Activated CD8-positive, alpha-beta memory T cell treated with anti-CD3 and anti-CD28 coated beads, Interleukin-2, amount 50 U/mL, for 24 hours (primary cell): Measurements from ENCODE around the gene PEX14.

ENCODE experiments used
- DNase-seq: peaks from one replicate; pipeline ENCODE4 v3.0.0-alpha.2; 2020; ENCODE audit errors: extremely low read depth

The PEX14 gene

DNA sequence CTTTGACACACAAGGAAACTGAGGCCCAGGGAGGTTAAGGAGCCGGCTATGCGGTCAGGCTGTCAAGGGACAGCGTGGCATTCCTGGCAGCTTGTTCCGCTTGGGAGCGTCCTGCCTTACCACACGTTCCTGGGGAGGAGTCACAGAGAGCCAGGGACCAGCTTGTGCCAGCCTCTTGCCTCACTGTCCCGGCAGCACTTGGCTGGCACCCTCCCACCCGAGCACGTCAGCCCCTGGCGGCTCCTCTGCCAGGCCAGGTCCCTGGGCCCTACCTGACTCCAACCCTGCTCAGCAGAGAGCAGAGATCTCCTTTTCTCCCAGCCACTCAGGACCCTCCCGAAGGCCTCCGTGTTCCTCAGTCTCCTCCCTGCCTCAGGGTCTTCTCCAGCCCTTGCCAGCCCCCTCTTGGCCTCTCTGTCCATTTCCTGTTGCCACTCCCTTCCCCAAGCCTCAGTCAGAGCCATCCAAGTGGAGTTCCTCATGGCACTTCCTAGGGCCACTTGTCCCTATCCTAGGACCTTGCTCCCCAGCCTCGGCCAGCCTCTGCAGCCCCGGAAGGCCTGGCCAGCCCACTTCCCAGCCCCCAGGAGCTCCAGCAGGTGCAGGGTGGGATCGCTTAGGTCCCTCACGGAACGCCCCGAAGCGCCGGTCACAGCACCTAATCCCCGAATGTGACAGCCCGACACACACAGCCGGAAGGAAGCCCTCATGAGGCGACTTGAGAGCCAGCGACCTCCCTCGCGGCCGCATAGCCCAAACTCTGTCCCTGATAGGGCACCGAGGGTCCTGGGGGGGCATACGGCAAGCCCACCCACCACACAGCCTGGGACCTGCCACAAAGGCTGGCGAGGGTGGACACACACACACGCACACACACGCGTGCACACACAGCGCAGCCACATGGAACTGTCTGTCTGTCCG, 191.4 kb downstream of the PEX14 start:
- DNase-seq: no peak

GRCh38 chr1:10667861-10668761, 193.4 kb downstream of the PEX14 start:
- no peak for DNase-seq

DNA sequence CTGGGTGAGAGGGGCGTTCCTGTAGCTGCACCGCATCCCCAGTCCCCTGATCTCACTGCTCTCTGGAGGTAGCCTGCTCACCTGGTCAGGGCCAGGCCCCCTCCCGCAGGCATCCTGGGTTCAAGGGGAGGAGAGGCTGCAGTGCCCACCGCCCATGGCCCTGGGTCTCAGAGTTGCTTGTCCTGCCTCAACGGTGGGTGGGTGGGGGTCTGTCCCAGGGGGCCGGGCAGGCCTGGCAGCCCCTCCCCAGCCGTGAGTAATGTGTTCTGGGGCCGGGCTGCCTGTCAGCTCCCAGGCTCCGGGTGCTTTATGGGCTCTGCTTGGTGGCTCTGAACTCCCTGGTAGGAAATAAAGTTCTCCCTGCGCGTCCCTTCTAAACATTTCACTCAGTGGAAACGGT, 194.8 kb downstream of the PEX14 start:
- no peak for DNase-seq

DNA sequence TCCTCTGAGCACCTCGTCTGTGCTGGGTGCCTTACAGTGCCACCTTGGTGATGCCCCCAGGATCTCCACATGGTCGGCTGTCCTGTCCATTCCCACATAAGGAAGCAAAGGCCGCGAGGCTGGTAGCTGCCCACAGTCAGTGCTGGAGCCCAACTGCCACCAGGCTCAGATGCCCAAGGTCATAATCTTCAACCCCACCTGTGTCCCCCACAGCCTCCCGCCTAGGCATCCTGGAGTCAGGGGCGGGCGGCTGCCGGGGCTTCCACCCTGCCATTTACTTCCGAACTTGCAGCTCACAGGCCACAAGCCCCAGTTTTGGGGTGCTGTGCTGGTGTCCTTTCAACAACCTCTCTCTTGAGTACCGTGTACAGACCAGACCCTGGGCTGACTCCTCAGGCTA, 195.4 kb downstream of the PEX14 start:
- DNase-seq: no peak

- DNase-seq: no peak
Measured at GRCh38 chr1:10671090-10671489, 196.3 kb downstream of the PEX14 start.

- DNase-seq: no peak
Measured at GRCh38 chr1:10671622-10672342, 197.0 kb downstream of the PEX14 start.

GRCh38 chr1:10672343-10673050, 197.7 kb downstream of the PEX14 start:
- DNase-seq: no peak

GRCh38 chr1:10673109-10673711, 198.5 kb downstream of the PEX14 start:
- no peak for DNase-seq

DNA sequence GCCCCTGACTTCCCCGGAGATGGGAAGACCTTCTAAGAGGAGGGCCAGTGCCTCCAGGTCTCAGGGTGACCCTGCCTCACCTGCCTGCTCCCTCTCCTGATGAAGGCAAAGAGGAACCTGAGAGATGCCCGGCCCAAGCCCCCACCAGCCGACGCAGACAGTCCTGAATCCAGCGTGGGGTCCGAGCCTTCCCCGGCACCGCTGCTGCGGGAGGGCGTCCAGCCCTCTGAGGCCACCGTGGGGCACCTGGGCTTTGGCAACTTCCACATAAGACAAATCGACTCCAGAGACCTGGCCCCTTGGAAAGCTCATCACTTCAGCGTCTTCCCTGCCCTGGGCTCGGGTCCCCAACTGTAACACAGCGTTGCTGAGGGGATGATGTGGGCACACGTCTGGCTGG, 199.5 kb downstream of the PEX14 start:
- DNase-seq: no peak

DNA sequence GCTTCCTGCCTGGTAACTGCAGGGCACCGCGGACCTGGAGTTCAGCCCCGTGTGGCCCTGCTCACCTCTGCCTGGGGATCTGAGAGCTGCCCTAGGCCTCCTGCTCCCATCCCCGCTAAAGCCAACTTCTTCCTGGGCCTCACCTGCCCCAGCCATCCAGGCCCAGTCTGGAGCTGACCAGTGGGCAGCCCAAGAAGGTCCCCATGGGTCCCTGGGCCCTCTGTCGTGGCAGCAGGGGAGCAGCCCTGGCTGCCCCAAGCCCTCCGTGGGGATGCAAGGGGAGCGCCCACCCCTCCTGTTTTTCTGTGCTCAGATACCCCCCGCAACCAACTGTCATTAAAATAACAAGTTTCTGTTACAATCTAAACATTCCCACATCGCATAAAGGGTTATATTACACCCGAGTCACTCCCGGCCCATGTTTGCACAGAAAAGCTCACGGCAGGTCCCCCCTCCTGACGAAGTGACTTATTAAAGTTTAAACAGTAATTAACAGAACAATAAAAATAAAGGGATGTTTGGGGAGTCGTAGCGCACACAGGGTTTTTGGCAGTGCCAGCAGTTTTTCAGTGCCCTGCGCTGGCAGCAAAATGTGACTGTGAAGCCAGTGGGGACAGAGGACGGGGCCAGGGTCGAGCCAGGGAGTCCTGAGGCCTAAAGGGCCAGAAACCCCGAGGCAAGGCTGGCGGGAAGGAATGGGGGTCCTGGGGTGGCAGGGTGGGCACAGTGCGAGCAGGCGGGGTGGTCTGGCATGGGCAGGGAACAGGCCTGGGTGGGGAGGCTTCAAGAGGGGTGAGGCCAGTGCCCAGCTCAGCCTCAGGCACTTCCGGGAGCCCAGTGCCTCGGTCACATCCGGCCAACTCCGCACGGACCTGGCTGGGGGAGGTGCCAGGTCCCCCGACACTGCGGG, 200.2 kb downstream of the PEX14 start:
- no peak for DNase-seq

GRCh38 chr1:10675813-10676212, 201.1 kb downstream of the PEX14 start:
- DNase-seq: no peak

DNA sequence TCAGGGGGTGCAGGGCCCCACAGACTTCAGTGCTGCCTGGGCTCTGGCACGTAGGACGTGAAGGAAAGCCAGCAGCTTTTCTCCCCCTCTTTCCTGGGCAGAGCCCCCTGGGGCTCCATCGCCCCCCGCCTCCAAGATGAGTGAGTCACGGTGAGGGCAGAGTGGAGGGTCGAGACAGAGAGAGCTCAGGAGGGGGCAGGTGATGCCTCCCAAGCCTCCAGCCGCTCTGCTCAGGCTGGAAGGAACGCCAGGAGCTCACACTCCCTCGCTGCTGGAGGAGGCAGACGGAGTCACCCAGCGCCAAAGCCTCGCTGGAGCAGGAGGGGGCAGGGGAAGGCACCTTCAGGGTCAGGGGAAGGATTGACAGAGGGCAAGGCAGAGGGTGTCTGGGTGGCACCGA, 202.2 kb downstream of the PEX14 start:
- no peak for DNase-seq

- DNase-seq: no peak
Measured at GRCh38 chr1:10677491-10678391, 203.0 kb downstream of the PEX14 start.

- DNase-seq: no peak
Measured at GRCh38 chr1:10678402-10678801, 203.7 kb downstream of the PEX14 start.

DNA sequence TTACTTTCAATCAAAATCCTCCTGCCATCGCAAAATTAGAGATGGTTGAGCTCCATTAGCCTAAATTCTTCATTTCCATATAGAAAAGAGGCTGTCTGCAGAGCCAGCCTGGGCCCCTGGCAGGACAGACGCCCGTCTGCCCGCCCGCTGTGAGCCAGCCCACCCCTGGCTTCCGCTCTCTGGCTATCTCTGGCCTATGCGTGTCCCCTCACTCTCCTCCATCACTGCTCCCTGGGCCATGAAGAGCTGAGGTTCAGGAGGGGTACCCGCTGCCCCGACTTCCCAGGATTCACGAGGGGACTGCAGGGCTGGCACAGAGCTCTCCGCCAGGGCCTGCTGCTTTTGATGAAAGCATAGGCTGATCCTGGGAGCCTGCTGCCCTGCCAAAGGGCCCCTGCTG, 204.1 kb downstream of the PEX14 start:
- DNase-seq: no peak

DNA sequence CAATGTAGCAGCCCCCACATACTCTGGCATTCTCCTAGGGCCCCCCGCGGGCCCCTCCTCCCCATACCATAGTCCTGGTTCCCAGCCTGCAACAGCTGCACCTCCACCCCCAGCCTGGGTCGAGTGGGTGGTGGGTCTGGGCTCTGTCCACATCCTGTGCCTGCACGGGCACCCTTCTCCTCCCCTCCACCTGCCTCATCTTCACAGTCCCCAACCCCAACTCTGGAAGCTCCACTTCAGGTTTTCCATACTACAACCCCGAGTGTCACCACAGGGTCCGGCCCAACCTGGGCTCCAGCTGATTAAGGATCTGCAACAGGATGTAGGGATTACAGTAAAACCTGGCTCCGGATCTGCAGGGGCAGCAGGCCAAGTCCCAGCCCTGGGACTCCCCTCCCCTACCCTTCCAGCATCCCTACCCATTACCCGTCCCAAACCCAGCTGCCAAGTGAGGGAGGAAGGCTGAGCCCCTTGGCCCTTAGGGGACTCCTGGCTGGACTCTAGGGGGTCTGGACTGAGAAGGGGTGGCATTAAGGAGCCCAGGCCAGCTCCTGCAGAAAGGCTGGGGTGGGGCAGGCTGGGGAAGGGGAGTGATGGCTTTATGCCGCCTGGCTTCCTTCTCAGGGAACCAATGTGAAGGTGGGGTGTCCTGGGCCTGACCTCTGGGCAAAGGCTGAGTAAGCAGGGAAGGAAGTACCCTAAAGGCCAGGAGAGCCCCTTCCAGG, 204.9 kb downstream of the PEX14 start:
- no peak for DNase-seq
